ENCODE data around the gene MC1R.
"Not testable (repeated sequence)": the region's sequence is repeated elsewhere in the genome, so short reads cannot be mapped to it uniquely, and the experiment has no call there.

- TF ChIP-seq, protein P1, sequence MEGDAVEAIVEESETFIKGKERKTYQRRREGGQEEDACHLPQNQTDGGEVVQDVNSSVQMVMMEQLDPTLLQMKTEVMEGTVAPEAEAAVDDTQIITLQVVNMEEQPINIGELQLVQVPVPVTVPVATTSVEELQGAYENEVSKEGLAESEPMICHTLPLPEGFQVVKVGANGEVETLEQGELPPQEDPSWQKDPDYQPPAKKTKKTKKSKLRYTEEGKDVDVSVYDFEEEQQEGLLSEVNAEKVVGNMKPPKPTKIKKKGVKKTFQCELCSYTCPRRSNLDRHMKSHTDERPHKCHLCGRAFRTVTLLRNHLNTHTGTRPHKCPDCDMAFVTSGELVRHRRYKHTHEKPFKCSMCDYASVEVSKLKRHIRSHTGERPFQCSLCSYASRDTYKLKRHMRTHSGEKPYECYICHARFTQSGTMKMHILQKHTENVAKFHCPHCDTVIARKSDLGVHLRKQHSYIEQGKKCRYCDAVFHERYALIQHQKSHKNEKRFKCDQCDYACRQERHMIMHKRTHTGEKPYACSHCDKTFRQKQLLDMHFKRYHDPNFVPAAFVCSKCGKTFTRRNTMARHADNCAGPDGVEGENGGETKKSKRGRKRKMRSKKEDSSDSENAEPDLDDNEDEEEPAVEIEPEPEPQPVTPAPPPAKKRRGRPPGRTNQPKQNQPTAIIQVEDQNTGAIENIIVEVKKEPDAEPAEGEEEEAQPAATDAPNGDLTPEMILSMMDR (conservative IDR thresholded peaks at IDR 0.05 in 1 of 2, IDR thresholded peaks at IDR 0.05 in 1 of 2; ENCODE audit: low read depth in 1 of 2, low read length in 2 of 2), result not testable (repeated sequence)
- TF ChIP-seq EZH2 (IDR thresholded peaks at IDR 0.05; ENCODE audit: low read length, missing control alignments), result not testable (repeated sequence)
Measured at GRCh38 chr16:89968074-89968473, 49.4 kb downstream of the MC1R start.

Data from fibroblast of lung (primary cell).